ENCODE results near the gene CABP4.

- TF ChIP-seq, protein P1, sequence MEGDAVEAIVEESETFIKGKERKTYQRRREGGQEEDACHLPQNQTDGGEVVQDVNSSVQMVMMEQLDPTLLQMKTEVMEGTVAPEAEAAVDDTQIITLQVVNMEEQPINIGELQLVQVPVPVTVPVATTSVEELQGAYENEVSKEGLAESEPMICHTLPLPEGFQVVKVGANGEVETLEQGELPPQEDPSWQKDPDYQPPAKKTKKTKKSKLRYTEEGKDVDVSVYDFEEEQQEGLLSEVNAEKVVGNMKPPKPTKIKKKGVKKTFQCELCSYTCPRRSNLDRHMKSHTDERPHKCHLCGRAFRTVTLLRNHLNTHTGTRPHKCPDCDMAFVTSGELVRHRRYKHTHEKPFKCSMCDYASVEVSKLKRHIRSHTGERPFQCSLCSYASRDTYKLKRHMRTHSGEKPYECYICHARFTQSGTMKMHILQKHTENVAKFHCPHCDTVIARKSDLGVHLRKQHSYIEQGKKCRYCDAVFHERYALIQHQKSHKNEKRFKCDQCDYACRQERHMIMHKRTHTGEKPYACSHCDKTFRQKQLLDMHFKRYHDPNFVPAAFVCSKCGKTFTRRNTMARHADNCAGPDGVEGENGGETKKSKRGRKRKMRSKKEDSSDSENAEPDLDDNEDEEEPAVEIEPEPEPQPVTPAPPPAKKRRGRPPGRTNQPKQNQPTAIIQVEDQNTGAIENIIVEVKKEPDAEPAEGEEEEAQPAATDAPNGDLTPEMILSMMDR (conservative IDR thresholded peaks at IDR 0.05) = no peak
- TF ChIP-seq EZH2 (IDR thresholded peaks at IDR 0.05; ENCODE audit: low read depth) = no peak
These were observed 37.8 kb downstream of the CABP4 start for GRCh38 chr11:67492801-67493547.
